Stromal cell of bone marrow (primary cell): ENCODE measurements around the gene MOB3B.

Experiments
- DNase-seq: peaks from one replicate; pipeline ENCODE4 v3.0.0-alpha.2; 2012; ENCODE audit warnings: low read depth

MOB3B gene

GRCh38 chr9:27445057-27445595 lies 84.5 kb downstream of the MOB3B start:
- DNase-seq: no peak

GRCh38 chr9:27442464-27442863 lies 87.2 kb downstream of the MOB3B start:
- no peak for DNase-seq

- no peak for DNase-seq
Observed at GRCh38 chr9:27441741-27442070, 87.9 kb downstream of the MOB3B start.

DNA sequence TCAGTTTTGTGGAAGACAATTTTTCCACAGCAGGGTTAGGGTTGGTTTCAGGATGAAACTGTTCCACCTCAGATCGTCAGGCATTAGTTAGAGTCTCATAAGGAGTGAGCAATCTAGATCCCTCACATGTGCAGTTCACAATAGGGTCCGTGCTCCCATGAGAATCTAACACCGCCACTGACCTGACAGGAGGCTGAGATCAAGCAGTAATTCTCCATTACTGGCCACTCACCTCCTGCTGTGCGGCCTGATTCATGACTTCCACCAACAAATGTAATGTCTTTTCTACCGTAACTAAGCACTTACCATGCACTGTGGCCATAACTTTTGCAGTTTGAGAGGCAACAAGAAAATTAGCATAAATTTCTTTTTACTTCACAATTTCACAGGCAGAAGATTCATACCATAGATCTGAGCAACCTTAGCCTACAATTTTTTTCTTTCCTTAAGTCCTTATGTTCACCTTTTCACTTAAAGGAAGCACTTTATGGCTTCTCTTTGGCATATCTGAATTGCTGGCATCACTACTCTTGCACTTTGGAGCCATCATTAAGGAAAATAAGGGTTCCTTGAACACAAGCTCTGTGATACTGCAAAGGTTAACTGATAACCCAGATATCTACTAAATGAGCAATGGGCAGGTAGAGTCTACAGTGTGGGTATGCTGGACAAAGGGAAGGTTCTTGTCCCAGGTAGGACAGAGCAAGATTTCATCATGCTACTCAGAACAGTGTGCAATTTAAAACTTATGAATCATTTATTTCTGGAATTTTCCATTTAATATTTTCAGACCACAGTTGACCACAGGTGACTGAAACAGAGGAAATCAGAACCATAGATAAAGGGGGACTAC lies 88.5 kb downstream of the MOB3B start:
- no peak for DNase-seq

- no peak for DNase-seq
Observed at GRCh38 chr9:27438522-27438921, 91.1 kb downstream of the MOB3B start.

GRCh38 chr9:27437652-27438373 lies 91.8 kb downstream of the MOB3B start:
- DNase-seq: peak; percentile 5

GRCh38 chr9:27436234-27436633 lies 93.4 kb downstream of the MOB3B start:
- DNase-seq: no peak

- DNase-seq: no peak
Observed at GRCh38 chr9:27433631-27434325, 95.8 kb downstream of the MOB3B start.

DNA sequence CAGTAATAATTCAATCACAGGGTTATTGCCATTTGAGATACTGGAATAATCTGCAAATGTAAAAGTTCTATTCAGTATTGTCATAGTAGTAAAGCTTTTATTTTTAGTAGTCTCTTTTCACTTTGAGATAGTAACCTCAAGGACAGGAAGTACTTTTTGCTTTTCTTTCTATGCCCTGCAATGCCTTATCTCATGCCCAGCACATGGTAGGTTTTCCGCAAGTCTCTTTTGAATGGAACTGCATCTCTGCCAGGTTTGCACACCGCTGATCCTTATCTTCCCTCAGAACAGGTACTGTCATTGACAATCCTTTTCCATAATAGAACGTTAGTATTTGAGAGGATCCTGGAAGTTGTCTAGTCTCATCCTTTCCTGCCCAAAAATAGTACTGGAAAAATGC lies 97.3 kb downstream of the MOB3B start:
- DNase-seq: no peak

- DNase-seq: no peak
Observed at GRCh38 chr9:27431543-27432147, 98.0 kb downstream of the MOB3B start.

DNA sequence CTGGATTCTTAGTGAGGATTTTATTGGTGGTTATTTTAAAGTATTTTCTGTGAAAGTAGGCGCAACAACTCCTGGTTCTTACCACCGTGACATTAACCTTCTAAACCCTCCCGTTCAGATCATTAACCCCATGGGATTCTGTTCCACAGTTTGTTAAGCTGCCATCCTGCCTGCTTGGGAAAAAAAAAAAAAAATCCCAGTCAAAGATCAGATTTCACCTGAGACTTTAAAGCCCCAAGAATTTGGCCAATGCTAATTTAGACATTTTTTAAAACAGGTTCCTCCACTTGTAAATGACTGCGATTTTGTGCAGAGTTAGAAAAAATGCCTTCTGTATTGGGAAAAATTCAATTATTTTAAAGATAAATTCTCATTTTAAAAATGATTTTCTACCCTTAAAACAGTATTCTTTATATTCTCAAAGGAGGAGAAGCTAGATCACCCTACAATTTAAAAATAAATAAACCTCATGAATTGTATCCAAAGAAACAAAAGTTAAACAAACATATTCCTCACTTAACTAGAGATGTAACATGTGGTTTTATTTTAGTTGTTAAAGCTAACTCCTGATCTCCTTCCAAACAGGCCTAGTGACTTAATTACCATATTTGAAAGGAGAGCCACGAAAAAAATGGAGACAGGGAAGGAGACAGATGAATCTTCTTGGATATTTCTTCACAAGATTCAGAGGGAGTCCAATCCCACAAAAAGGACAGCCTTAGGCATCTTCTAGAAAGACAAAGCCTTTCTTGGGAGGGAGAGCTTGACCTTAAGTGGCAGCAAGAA lies 98.7 kb downstream of the MOB3B start:
- no peak for DNase-seq

- no peak for DNase-seq
Observed at GRCh38 chr9:27429917-27430316, 99.7 kb downstream of the MOB3B start.

- DNase-seq: no peak
Observed at GRCh38 chr9:27429436-27429835, 100.2 kb downstream of the MOB3B start.

DNA sequence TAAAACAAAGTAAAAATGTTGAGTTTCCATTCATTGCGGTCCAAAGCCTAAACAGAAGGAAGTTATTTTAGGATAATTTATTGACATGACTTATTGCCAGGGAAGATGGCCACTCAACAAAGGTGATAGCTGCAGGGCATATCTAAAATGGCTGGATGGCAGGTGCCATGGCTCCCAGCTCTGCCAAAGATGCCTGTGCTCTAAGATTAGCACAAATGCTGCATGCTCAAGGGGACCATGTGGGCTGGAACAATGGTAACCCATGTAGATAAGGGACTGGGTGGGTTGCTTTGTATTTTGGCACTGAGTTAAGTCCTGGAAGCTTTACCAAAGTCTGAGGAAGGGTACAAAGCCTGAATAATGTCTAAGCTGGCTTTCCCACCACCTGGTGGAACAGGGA lies 101.1 kb downstream of the MOB3B start:
- DNase-seq: no peak

DNA sequence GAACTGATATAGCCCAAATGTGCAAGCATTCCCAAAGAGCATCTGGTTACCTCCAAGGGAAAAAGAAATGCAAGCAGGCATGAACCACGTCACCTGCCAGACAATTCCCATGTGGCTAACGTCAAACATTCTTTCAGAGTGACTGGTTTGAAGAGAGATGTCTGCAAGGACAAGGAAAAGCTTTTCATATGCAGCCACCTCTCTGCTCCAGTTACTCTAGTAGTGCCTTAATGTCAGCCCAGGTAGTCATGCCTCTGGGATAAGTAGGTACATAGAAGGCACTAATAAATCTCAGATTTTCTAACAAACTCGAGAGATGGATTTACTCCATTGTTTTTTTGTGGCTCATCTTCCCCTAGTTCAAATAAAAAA lies 102.4 kb downstream of the MOB3B start:
- no peak for DNase-seq

DNA sequence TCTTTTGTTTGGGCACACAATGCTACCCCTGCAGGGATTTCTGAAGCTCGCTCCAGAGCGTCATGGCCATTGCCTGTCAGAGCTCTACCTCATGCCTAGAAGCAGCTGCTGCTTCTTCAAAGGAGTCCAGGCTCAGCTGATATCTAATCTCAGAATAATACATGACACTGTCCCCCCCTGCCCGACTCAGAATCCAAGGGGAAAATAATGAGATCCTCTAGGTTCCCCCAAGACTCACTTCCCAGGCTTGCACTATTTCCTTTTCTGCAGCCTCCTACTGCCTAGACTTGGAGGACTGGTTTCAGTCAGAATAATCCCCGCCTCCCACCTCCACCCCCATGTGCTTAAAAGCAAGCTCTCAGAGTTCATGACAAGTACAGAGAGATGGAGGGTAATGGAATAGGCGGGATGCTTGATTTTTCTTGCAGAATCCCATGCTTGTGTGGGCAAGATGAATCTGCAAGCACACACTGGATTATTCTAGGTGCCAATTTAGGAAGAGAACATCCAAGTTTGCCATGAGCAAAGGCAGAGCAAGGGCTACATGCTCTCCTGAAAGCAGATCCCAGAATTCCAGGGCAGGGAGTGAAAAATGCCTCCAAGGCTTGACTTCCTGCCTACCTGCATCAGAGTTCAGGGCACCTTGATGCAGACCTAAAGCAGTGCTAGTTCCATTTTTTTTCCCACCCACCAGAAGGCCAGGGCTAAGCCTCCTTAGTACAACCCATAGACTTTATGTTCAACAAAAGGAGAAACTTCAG lies 102.9 kb downstream of the MOB3B start:
- no peak for DNase-seq

DNA sequence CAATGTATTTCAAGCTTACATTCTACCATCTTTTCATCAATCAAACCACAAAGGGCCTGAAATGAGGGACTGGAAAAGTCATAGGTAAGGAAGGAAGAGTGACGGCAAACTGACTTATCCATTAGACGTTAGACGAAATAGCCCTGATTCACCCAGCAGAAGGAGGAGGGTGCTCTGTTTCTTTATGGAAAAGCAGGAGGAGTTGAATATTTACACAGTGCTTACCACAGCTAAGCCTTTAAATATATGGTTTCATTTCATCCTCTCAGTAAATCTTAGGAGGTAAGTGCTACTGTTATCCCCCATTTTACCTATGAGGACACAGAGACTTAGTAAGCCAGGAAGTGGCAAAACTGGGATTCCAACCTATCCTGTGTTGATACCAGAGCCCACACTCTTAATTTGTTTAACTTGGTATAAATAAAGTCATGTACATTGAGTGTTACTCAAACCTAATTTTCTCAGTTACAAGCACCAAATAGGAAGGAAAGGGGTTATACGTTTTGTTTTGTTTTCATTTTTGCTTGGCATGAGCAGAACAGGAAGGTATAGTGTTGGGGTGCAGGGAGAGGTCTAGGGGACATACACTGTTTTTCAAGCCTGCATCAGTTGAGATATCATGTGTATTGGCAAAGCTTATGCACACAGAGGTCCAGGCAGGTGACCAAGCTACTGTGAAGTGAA lies 103.6 kb downstream of the MOB3B start:
- no peak for DNase-seq

DNA sequence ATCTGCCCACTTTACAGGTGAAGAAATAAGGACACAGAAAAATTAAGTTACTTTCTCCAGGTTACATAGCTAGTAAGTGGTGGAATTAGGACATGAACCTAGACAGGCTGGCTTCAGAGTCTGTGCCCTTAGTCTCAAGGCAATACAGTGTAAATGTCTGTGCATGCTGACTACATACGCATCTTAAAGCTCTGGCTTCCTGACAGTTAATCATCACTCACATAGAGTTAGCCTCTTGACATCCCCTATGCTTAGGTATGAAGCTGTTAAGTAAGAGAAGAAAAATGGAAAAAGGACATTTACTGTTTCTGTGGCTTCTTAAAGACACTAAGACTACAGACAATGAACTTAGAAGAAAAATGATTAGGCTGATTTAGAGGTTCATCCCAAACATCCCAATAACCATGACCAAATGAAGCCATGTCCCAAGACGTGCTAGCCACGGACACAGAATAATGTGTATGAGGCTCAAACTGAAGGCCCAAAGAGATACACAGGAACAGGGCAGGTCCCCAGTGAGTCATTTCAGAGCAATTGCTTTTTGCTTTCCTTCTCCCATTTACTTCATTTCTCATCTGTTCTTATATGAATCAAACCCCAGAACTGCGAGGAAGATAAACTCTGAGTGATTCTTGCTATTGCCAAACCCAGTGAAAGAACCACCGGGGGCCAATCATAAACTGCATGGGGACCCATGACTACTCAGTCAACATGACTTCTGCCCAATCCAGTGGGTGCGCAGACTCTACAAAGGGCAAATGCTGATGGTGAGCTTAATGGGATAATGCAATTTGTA lies 105.5 kb downstream of the MOB3B start:
- no peak for DNase-seq

GRCh38 chr9:27422279-27422834 lies 107.3 kb downstream of the MOB3B start:
- no peak for DNase-seq
